ENCODE results near the gene LRRC4. TPM values are rescaled to one million over a fixed set of nuclear protein-coding genes. Genes with fewer than 3 reads are reported as not detected.

LRRC4 gene
- total RNA-seq, 2 experiments from 2014 or later, result 1.1 to 1.6 TPM

DNA sequence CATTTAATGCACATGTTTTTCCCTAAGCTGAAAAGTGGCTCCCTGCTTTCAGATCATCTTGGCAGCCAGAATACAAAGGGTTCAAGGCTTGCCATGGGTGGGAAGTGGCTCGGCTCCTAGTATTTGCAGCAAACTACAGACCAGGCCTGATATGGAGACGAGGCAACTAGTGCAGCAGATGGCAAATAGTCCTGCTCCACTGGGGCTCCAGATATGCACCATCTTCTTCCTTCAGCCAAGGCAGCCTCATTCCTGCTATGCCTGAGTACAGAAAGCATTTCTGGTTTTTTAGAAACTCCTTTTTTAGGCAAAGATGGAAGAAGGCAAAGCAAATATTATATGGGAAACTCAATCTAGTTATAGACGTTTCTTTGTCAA is 23.9 kb downstream of the LRRC4 start:
- Mint-ChIP-seq H3K4me3 (no peak overlapping the region), H3K4me1 (ENCODE audit: low read depth) (peaks cover 24% of the 10 kb centered on the region), H3K27ac (no peak overlapping the region), H3K36me3 (ENCODE audit: low read depth) (peaks cover 18% of the 10 kb centered on the region), H3K27me3 (no peaks in the 10 kb centered on the region), H3K9me3 (no peaks in the 10 kb centered on the region)
- Histone ChIP-seq H3K36me3 (ENCODE audit: insufficient read depth, low read length) (peaks cover 11% of the 10 kb centered on the region), H3K27me3 (ENCODE audit: control insufficient read depth in 1 of 2, insufficient read depth in 2 of 2, low read length in 2 of 2) (no peaks in the 10 kb centered on the region), H3K4me3 (ENCODE audit: low read length) (no peak overlapping the region), H3K27ac (ENCODE audit: low read depth in 1 of 2, low read length in 2 of 2) (no peak overlapping the region), H3K9me3 (ENCODE audit: control insufficient read depth in 1 of 2, insufficient read depth in 1 of 2, low read length in 2 of 2) (no peaks in the 10 kb centered on the region), H3K4me1 (ENCODE audit: insufficient read depth, low read length) (peaks cover 5% of the 10 kb centered on the region)
- intact Hi-C loops (cut with DNase I, micrococcal nuclease), result no loop called here
- ChIA-PET POLR2A (no interaction called here), CTCF (no interaction called here)
- TF ChIP-seq, protein P1, sequence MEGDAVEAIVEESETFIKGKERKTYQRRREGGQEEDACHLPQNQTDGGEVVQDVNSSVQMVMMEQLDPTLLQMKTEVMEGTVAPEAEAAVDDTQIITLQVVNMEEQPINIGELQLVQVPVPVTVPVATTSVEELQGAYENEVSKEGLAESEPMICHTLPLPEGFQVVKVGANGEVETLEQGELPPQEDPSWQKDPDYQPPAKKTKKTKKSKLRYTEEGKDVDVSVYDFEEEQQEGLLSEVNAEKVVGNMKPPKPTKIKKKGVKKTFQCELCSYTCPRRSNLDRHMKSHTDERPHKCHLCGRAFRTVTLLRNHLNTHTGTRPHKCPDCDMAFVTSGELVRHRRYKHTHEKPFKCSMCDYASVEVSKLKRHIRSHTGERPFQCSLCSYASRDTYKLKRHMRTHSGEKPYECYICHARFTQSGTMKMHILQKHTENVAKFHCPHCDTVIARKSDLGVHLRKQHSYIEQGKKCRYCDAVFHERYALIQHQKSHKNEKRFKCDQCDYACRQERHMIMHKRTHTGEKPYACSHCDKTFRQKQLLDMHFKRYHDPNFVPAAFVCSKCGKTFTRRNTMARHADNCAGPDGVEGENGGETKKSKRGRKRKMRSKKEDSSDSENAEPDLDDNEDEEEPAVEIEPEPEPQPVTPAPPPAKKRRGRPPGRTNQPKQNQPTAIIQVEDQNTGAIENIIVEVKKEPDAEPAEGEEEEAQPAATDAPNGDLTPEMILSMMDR (IDR thresholded peaks at IDR 0.05), result no peak
- DNase-seq (no peak), ATAC-seq (ENCODE audit: poor library complexity) (no peak)

DNA sequence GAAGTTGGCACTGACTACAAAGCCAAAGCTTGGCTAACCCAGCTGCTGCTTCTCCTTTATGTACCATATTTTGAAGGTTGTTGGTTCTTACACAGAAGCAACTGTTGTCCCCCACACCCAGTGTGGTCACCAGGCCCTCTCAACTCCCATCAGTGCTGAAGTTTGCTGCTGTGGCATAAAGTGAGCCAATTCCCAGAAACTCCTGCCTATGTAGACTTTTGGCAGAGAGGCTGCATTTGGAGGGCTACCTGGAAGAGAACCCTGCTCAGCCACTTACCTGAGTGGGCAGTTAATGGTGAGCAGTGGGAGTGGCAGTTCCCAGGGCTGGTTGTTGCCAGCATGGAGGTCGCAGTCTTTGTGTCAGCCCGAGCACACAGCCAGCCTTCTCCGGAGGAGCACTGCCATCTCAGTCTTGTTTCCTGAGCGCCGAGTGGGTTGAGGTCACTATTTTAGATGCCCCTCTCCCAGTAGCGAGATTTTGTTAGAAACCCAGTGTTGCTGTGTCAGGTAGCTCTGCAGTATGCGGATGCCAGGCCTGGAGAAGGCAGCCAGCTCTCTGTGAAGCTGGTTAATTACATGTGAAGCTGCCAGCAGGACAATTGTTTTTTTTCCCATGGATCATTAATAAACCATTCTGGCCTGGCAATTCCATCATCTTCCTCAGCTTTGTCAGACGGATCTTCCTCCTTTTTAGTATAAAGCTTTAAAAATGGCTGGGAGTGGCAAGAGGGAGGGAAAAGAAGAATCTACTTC is 24.5 kb downstream of the LRRC4 start:
- ChIA-PET POLR2A (no interaction called here), CTCF (no interaction called here)
- H3K36me3 Mint-ChIP-seq (ENCODE audit: low read depth), result peaks cover 13% of the 10 kb centered on the region
- H3K27me3 Mint-ChIP-seq, result no peaks in the 10 kb centered on the region
- TF ChIP-seq, protein P1 (IDR thresholded peaks at IDR 0.05), result no peak
- DNase-seq, result no peak
- intact Hi-C loops (cut with DNase I, micrococcal nuclease), result no loop called here
- peaks cover 29% of the 10 kb centered on the region for H3K4me1 Mint-ChIP-seq (ENCODE audit: low read depth)
- no peak for ATAC-seq (ENCODE audit: poor library complexity)
- peaks cover 5% of the 10 kb centered on the region for H3K4me1 ChIP-seq (ENCODE audit: insufficient read depth, low read length)
- no peaks in the 10 kb centered on the region for H3K27me3 ChIP-seq (ENCODE audit: control insufficient read depth in 1 of 2, insufficient read depth in 2 of 2, low read length in 2 of 2)
- H3K9me3 Mint-ChIP-seq, result no peaks in the 10 kb centered on the region
- no peak overlapping the region for H3K27ac ChIP-seq (ENCODE audit: low read depth in 1 of 2, low read length in 2 of 2)
- no peak overlapping the region for H3K4me3 ChIP-seq (ENCODE audit: low read length)
- peaks cover 11% of the 10 kb centered on the region for H3K36me3 ChIP-seq (ENCODE audit: insufficient read depth, low read length)
- no peaks in the 10 kb centered on the region for H3K9me3 ChIP-seq (ENCODE audit: control insufficient read depth in 1 of 2, insufficient read depth in 1 of 2, low read length in 2 of 2)
- no peak overlapping the region for H3K4me3 Mint-ChIP-seq
- H3K27ac Mint-ChIP-seq, result no peak overlapping the region

DNA sequence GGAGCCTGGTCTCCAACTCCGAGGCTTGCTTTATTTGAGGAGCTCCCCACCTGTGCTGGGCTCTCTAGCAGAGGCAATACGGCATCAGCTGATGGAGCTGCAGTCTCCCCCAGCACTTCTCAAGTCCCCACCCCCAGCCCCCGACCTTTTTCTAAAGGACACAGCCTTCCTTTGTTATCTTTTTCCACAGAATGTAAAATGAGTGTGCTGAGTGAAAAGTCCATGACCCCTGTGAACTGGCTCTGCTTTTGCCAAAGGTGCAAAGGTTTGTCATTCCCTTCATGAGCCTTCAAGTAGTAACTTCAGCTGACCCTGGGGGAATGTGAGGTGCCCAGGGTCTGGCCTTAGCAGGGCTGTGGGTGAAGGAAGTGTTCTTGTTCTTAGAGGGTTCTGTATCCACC is 25.5 kb downstream of the LRRC4 start:
- H3K4me1 Mint-ChIP-seq (ENCODE audit: low read depth), result peaks cover 29% of the 10 kb centered on the region
- H3K9me3 ChIP-seq (ENCODE audit: control insufficient read depth in 1 of 2, insufficient read depth in 1 of 2, low read length in 2 of 2), result no peaks in the 10 kb centered on the region
- no peak for DNase-seq
- ChIA-PET POLR2A (interaction anchor here (0.6 kb wide), 1 partner anchor 77 kb away, joined by 4 read pairs; no protein-coding TSS in a partner anchor), CTCF (no interaction called here)
- no peaks in the 10 kb centered on the region for H3K27me3 ChIP-seq (ENCODE audit: control insufficient read depth in 1 of 2, insufficient read depth in 2 of 2, low read length in 2 of 2)
- H3K36me3 Mint-ChIP-seq (ENCODE audit: low read depth), result peaks cover 18% of the 10 kb centered on the region
- H3K4me3 Mint-ChIP-seq, result no peak overlapping the region
- intact Hi-C loops (cut with DNase I, micrococcal nuclease), result no loop called here
- no peaks in the 10 kb centered on the region for H3K9me3 Mint-ChIP-seq
- no peak overlapping the region for H3K27ac Mint-ChIP-seq
- ATAC-seq (ENCODE audit: poor library complexity), result no peak
- H3K4me1 ChIP-seq (ENCODE audit: insufficient read depth, low read length), result peaks cover 5% of the 10 kb centered on the region
- no peaks in the 10 kb centered on the region for H3K27me3 Mint-ChIP-seq
- TF ChIP-seq, protein P1 (IDR thresholded peaks at IDR 0.05), result no peak
- H3K36me3 ChIP-seq (ENCODE audit: insufficient read depth, low read length), result peaks cover 9% of the 10 kb centered on the region
- no peak overlapping the region for H3K27ac ChIP-seq (ENCODE audit: low read depth in 1 of 2, low read length in 2 of 2)
- no peak overlapping the region for H3K4me3 ChIP-seq (ENCODE audit: low read length)

All from CD4-positive, alpha-beta T cell (primary cell).